Kidney (tissue), 14 donors: Measurements from ENCODE around the gene LURAP1L. TPM values are rescaled to one million over a fixed set of nuclear protein-coding genes. Genes with fewer than 3 reads are reported as not detected.

Source experiments
- DNase-seq, 5 donors: peaks; one replicate each; pipeline ENCODE4 v3.0.0-alpha.2; 2013 to 2020
- FAIRE-seq: peaks from 2 replicates; lab custom pipeline; 2012; peaks lifted over from hg19 to GRCh38; lab: Jason Lieb, UNC
- H3K27ac ChIP-seq, 2 donors: one replicate each; pipeline ENCODE4 v1.7.0; 2013; ENCODE audit warnings: low read depth in 2 of 2, low read length in 2 of 2, inconsistent platforms in 1 of 2
- H3K27me3 ChIP-seq: one replicate; pipeline ENCODE4 v1.7.1; 2013; ENCODE audit warnings: low read length, inconsistent platforms; ENCODE audit not compliant: control insufficient read depth, insufficient read depth
- H3K36me3 ChIP-seq, 3 donors: one replicate each; pipeline versions ENCODE4 v1.7.0 to v1.7.1; 2013; ENCODE audit warnings: low read length in 3 of 3, control low read depth in 1 of 3, inconsistent platforms in 1 of 3; ENCODE audit not compliant: insufficient read depth in 3 of 3, control insufficient read depth in 2 of 3
- H3K4me1 ChIP-seq, 3 donors: one replicate each; pipeline versions ENCODE4 v1.7.0 to v1.7.1; 2013; ENCODE audit warnings: low read length in 3 of 3, inconsistent platforms in 1 of 3, low read depth in 1 of 3; ENCODE audit not compliant: control insufficient read depth in 2 of 3, insufficient read depth in 2 of 3
- H3K4me3 ChIP-seq, 3 donors: one replicate each; pipeline versions ENCODE4 v1.7.0 to v1.8.1; 2013; ENCODE audit warnings: low read length in 3 of 3, control low read depth in 1 of 3, inconsistent platforms in 1 of 3
- H3K9ac ChIP-seq, 3 donors: one replicate each; pipeline versions ENCODE4 v1.7.0 to v1.7.1; 2013; ENCODE audit warnings: low read length in 3 of 3, control low read depth in 1 of 3, inconsistent platforms in 1 of 3
- H3K9me3 ChIP-seq, 3 donors: one replicate each; pipeline versions ENCODE4 v1.7.0 to v1.7.1; 2013; ENCODE audit warnings: low read length in 3 of 3, control low read depth in 1 of 3, inconsistent platforms in 1 of 3; ENCODE audit not compliant: control insufficient read depth in 2 of 3, insufficient read depth in 1 of 3
- CTCF ChIP-seq: IDR thresholded peaks from 3 replicates; pipeline ENCODE4 v1.5.1; 2012; ENCODE audit warnings: mild to moderate bottlenecking, moderate library complexity, borderline replicate concordance; ENCODE audit not compliant: insufficient read depth; ENCODE audit errors: extremely low read depth
- intact Hi-C: fragments of 100-400 bp; cut with DNase I; formaldehyde crosslinking; loops from one replicate; pipeline ENCODE4 v1.11.1; 2022
- polyA plus RNA-seq: library from polyadenylated mRNA; stranded (reverse); fragments of 350-450 nt; fragmentation: Illumina TruSeq; extraction: RNeasy Lipid Tissue Mini Kit (QIAGEN cat#74804); gene quantifications from one replicate; pipeline ENCODE4 v1.2.3, GENCODE V29; 2014; ENCODE audit warnings: low read depth, low replicate concordance; ENCODE audit not compliant: insufficient read depth
- total RNA-seq: library from RNA; stranded (reverse); fragmentation: NEBNext Ultra II Directional; extraction: Animal tissue kit (Norgen Biotek cat#: 25700); gene quantifications from one replicate; pipeline ENCODE4 v1.2.1, GENCODE V29; 2021
- donor health status: control.
- donor health status: control.
- donor health status: control.
- donor health status: control.
- donor health status: control.
- donor health status: DM: yes; HTN: yes; CAD: no.
- donor health status: Normal renal cell carcinoma (clear cell type).

LURAP1L gene
- total and polyA plus RNA-seq, 2 donors from 2014 or later = 3.8 to 11.1 TPM

- DNase-seq (no peak), FAIRE-seq (no peak)
- Histone ChIP-seq H3K36me3 (no peaks in the 10 kb centered on the region), H3K27ac (no peak overlapping the region), H3K9me3 (no peaks in the 10 kb centered on the region), H3K9ac (no peak overlapping the region), H3K4me3 (no peak overlapping the region), H3K4me1 (peaks cover 0 to 3% (median 0%) of the 10 kb centered on the region in 3 donors), H3K27me3 (no peaks in the 10 kb centered on the region)
- no peak for TF ChIP-seq CTCF
- intact Hi-C loops = no loop called here
Observed at GRCh38 chr9:12798066-12798770, 23.4 kb downstream of the LURAP1L start.

- FAIRE-seq (no peak), DNase-seq (no peak)
- Histone ChIP-seq H3K9ac (no peak overlapping the region), H3K9me3 (no peaks in the 10 kb centered on the region), H3K27me3 (no peaks in the 10 kb centered on the region), H3K4me3 (no peak overlapping the region), H3K27ac (no peak overlapping the region), H3K4me1 (no peaks in the 10 kb centered on the region), H3K36me3 (no peaks in the 10 kb centered on the region)
- TF ChIP-seq CTCF = no peak
- intact Hi-C loops = no loop called here
Observed at GRCh38 chr9:12801187-12801586, 26.4 kb downstream of the LURAP1L start.

GRCh38 chr9:12801663-12802062 is 26.8 kb downstream of the LURAP1L start:
- Histone ChIP-seq H3K9ac (no peak overlapping the region), H3K4me1 (no peaks in the 10 kb centered on the region), H3K27ac (peak overlapping the region in 1 of 2 donors; percentile 8), H3K36me3 (no peaks in the 10 kb centered on the region), H3K9me3 (no peaks in the 10 kb centered on the region), H3K27me3 (no peaks in the 10 kb centered on the region), H3K4me3 (no peak overlapping the region)
- DNase-seq (peak in 1 of 5 donors; percentile 57), FAIRE-seq (no peak)
- intact Hi-C loops = no loop called here
- TF ChIP-seq CTCF = no peak
